ENCODE data around the gene CCDC92B.

GRCh38 chr17:2797637-2798036, 48.2 kb upstream of the CCDC92B start:
- TF ChIP-seq CTCF (IDR thresholded peaks at IDR 0.05; ENCODE audit: low read depth, low read length, poor library complexity, severe bottlenecking) (no peak), EZH2phosphoT487 (IDR thresholded peaks at IDR 0.05; ENCODE audit: borderline replicate concordance, low read length) (no peak)

Data from DOHH2 (cell line).